IPS-18c (cell line): ENCODE data around the gene CCDC61.

Source experiments
- H3K4me3 ChIP-seq: 2 replicates; pipeline ENCODE4 v1.7.0; 2013; ENCODE audit warnings: low read depth, mild to moderate bottlenecking, low read length, moderate library complexity; ENCODE audit not compliant: insufficient read depth
- H3K9me3 ChIP-seq: one replicate; pipeline ENCODE4 v1.6.1; 2013; ENCODE audit warnings: mild to moderate bottlenecking, low read length, moderate library complexity; ENCODE audit not compliant: control insufficient read depth, insufficient read depth

CCDC61 gene

DNA sequence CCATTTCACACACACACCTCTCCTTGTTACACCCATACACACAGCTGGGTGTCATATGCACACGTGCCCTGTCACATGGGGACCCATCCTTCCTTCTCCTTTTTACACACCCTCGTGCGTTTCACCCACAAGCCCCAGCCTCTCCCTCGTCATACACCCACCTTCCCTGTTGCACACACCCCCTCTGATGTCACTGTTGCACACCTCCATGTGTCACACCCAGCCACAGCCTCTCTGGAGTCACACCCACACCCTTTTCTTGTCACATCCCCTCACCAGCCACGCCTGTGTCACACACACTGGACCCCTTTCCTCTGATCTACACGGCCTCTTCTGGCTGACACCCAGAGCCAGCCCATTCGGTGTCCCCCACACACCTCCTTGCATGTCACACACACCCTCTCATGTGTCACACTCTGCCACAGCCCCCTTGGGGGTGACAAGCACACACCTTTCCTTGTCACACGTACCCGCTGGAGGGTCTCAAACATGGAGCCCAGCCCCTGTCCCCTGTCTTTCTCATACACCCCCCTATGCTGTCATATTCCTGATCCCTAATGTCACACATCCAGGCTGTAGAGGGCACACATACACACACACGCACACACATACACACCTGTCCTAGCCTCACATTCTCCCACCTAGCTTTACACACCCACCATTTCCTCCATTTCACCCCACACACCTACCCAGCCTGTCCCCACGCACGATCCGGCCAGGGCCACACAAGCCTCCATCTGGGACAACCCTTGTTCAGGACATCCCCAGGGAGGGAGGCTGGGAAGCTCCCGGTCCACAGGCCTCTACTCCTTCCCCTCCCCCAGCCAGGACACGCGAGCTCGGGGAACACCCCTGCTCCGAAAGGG, 23.0 kb upstream of the CCDC61 start:
- peak overlapping the region; percentile 38; the same call in 1 of the 2 replicates for H3K4me3 ChIP-seq
- H3K9me3 ChIP-seq, result no peaks in the 10 kb centered on the region

DNA sequence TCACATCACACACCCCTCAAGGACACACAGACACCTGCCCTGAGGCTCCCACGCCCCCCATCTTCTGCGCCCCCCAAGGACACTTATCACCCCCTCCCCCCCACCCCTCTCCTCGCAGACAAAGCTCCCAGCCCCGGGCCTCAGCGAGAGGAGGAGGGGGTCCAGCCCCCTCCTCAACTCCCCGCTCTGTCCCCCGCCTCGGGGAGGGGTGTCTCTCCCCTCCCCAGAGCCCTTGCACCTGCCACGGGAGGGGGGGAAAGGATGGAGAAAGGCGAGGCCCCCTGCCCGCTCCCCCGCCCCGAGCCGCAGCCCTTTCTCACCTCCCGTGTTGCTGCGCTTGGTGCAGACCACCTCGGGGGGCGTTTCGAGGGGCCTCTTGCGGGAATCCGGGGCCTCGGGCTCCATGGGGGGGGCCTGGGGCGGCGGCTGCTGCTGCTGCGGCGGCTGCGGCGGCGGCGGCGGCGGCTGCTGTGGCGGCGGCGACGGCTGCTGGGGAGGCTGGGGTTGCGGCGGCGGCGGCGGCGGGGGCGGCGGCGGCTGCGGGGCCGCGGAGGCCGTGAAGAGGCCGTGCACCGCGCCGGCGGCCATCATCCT, 22.2 kb upstream of the CCDC61 start:
- no peaks in the 10 kb centered on the region for H3K9me3 ChIP-seq
- H3K4me3 ChIP-seq, result peak overlapping the region; percentile 38; the same call in 1 of the 2 replicates

- Histone ChIP-seq H3K9me3 (no peaks in the 10 kb centered on the region), H3K4me3 (peak within 1 kb of the TSS; percentile 57)
Measured at GRCh38 chr19:45973553-45974338, 21.5 kb upstream of the CCDC61 start, which contains the start of gene NOVA2. Gene NOVA2, minus strand, starts transcription at chr19:45973865. Its CDS starts 514 bp downstream, at chr19:45973351.

DNA sequence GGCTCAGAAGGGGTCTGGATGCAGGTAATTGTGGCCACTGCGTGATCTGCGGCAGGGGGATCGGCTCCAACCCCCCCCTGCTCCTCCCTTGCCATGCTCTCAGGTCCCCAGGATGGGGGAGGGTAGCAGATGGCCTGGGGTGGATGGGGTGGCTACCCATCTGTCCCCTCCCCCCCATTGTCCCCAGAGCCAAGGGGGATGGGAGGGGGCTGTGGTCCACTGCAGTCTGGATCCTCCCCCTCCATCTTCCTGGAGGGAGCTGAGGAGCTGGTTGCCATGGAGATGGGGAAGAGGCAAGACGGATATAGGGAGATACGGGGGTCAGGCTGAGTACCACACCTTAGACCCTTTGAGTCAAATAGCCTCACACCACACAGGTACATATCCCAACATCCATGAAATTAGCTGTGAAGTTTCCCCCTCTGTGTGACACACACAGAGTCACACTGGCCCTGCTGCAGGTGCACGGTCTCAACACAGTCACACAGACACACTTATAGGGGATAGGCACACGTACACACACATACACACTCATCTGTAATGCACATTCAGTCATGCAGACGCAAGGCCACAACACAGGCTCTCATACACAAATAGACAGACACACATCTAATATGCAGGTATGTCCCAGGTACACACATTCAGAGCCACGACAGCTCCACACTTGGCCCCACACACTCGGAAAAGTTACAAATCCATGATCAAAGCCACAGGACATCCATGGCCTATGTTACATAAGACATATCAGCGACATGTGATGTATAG, 19.8 kb upstream of the CCDC61 start:
- H3K4me3 ChIP-seq, result no peak overlapping the region
- H3K9me3 ChIP-seq, result no peaks in the 10 kb centered on the region

DNA sequence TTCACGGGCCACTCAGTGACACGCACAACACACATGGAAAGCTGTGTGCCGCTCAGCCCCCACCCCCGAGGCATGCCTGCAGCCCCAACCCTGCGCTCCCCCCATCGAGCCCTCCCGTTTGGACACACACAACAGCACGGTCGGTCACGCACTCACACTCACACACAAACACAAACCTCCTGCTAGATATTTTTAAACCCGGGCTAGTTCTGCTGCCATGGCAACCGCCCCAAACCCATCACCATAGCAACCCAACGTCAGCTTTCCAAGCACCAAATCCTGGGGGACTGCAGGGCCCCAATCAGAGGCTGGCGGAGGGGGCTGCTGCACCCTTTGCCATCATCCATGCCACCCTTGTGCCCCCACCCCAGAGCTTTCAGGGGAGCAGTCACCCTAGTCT, 19.1 kb upstream of the CCDC61 start:
- Histone ChIP-seq H3K4me3 (no peak overlapping the region), H3K9me3 (no peaks in the 10 kb centered on the region)

DNA sequence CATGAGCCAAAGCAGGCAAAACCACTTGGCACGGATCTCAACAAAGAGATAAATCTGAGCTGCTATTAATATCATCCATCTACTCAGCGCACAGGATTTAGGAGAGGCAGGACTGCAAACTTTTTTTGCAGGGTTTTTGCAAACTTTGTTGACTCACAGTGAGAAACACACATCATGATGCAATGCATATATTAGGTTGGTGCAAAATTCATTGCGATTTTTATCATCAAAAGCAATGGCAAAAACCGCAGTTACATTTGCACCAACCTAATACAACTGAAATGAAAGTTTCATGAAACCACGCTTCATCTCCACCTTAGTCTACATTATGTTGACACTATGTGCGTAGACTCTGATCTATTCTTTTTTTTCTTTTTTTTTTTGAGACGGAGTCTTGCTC, 17.1 kb upstream of the CCDC61 start:
- Histone ChIP-seq H3K9me3 (no peaks in the 10 kb centered on the region), H3K4me3 (no peak overlapping the region)

DNA sequence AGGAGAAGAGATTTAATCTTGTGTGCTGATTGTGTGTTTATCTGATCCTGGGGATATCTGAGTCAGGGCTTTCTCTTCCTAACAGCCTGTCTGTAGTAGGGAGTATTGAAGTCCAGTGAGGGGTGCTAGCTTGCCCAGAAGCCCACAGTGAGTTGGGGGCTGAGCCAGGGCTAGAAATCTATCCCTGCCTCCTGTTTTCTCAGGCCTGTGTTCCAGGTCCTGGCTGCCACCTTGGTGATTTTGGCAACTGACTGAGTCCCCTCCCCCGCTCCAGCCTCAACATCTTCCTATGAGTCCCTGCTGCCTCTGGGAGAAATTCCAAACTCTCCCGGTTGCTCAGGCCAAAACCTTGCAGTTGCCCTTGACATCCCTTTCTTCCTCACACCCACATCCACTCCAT, 13.9 kb upstream of the CCDC61 start:
- Histone ChIP-seq H3K4me3 (no peak overlapping the region), H3K9me3 (no peaks in the 10 kb centered on the region)

DNA sequence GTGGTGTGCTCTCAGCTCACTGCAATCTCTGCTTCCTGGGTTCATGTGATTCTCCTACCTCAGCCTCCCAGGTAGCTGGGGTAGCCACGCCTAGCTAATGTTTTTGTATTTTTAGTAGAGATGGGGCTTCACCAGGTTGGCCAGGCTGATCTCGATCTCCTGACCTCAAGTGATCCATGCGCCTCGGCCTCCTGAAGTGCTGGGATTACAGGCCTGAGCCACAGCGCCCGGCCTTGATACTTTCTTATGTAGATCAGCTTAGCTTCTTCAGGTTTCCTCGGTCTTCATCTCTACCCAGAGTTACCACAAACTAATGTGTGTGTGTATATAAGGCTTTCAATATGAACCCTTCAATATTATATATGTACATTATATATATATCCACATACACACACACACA, 9.9 kb upstream of the CCDC61 start:
- Histone ChIP-seq H3K4me3 (no peak overlapping the region), H3K9me3 (no peaks in the 10 kb centered on the region)

DNA sequence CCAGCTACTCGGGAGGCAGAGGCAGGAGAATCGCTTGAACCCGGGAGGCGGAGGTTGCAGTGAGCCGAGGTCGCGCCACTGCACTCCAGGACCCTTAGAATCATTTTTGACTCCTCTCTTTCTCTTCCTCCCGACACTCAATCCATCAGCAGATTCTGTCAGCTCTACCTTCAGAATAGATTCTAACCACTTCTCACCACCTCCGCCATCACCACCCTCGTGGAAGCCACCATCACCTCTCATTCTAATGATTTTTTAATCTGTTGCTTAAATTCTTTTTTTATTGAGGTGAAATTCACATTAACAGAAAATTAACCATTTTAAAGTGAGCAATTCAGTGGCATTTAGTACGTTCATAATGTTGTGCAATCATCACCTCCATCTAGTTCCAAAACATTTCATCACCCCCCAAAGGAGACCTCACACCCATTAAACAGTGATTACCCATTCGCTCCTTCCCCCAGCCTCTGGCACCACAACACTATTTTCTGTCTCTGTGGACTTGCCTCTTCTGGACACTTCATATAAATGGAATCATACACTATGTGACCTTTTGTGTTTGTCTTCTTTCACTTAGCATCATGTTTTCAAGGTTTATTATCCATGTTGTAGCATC, 5.0 kb upstream of the CCDC61 start:
- no peak overlapping the region for H3K4me3 ChIP-seq
- no peaks in the 10 kb centered on the region for H3K9me3 ChIP-seq

- Histone ChIP-seq H3K4me3 (peak overlapping the region; percentile 55; the same call in 1 of the 2 replicates), H3K9me3 (no peaks in the 10 kb centered on the region)
Measured at GRCh38 chr19:45994456-45994997, 740 bp upstream of the CCDC61 start.

DNA sequence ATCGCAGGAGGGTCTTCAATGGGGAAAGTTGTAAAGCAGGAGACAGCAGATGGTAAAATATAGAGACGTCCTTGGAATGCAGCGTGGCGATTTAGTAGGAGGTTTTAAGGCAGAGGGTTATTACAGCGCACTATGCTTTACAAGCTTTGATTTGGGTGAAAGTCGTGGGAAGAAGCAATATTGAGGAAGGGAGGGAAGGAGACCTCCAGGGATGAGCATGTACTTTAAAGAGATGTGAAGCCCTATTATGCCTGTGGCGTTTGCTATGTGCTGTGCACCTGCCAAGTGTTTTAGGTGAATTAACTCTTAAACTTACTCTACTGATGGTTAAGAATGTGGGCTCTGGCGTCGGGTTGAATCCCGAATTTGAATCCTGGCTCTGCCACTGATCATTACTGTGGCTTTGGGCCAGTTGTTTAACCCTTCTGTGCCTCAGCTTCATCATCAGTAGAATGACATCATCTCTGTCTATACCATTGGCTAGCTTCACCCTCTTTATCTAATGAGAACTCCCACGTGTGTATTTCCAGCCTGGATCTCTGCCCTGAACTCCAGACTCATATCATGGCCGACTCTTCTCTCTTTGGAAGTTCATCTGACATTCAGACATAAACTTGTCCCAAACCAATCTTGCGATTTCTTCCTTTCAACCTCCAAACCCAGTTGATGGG, 583 bp downstream of the CCDC61 start:
- peak overlapping the region; percentile 97 for H3K4me3 ChIP-seq
- no peaks in the 10 kb centered on the region for H3K9me3 ChIP-seq

GRCh38 chr19:45996933-45997332, 1.7 kb downstream of the CCDC61 start:
- no peaks in the 10 kb centered on the region for H3K9me3 ChIP-seq
- no peak overlapping the region for H3K4me3 ChIP-seq

GRCh38 chr19:45998834-45999233, 3.6 kb downstream of the CCDC61 start:
- Histone ChIP-seq H3K9me3 (no peaks in the 10 kb centered on the region), H3K4me3 (no peak overlapping the region)

DNA sequence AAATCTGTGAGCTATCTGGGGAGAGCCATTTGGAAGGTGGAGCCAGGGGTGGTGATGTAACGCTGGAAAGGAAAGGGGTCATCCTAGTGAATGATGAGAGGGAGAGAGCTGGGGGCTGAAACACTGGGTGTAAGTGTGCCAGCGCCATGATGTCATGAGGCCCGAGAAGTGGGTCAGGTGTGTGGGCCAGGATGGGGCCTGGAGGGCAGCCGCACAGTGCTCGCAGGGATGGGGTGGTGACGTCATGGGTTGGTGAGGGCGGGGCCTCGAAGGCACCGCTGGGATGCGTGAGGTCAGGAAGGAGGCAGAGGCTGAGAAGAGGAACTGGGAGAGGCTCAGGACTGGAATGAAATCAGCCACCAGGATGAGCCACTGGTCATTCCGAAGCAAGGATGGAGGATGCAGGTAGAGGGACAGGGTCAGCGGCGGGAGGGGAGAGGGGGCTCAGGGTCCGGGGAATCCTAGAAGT, 4.4 kb downstream of the CCDC61 start:
- peak overlapping the region; percentile 57 for H3K4me3 ChIP-seq
- H3K9me3 ChIP-seq, result no peaks in the 10 kb centered on the region

DNA sequence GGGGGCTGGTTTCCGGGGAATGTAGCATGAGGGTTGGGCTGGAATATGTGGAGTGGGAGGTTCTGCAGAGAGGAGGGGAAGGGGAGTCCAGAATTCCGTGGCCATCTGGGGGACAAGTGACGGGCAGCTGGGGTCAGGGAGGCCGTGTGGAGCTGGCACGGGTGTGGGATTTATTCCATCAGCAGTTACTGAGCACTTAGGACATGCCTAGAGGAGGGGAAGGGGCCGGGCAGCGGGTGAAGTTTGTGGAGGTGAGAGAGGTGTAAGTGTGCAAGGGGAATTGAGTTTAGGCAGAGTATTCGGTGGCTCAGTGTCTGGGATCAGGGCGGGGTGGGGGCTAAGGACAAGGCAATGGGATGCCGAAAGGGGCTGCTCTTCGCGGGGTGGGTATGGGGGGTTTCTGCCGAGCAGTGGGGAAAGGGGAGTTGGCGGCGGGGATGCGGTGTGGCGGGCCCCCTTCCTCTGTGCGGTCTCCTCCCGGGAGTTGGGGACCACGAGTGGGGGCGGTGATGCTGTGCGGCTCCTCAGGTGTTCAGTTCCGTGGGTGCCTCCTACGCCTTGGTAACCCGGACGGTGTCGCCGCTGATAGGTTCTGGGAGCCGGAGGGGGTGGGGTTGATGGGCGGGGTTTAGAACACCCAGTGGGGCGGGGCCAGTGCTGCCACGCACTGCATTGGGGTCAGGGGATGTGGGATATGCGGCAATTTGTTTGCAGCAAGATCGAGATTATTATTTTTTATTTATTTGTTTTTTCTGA, 5.4 kb downstream of the CCDC61 start:
- Histone ChIP-seq H3K9me3 (no peaks in the 10 kb centered on the region), H3K4me3 (peak overlapping the region; percentile 57)
